ENCODE measurements around the gene HERC2. TPM values are rescaled to one million over a fixed set of nuclear protein-coding genes. Genes with fewer than 3 reads are reported as not detected.
"Not testable (repeated sequence)": the region's sequence is repeated elsewhere in the genome, so short reads cannot be mapped to it uniquely, and the experiment has no call there.

The HERC2 gene
- total RNA-seq, 1 experiment from 2014 or later: 69.7 TPM

- CTCF ChIA-PET: no interaction called here
- DNase-seq (ENCODE audit: low read depth, low spot score): no peak
Measured at GRCh38 chr15:28219116-28219515, 102.9 kb downstream of the HERC2 start.

GRCh38 chr15:28216946-28217546 lies 104.9 kb downstream of the HERC2 start:
- DNase-seq (ENCODE audit: low read depth, low spot score); H3K27me3 ChIP-seq (ENCODE audit: control insufficient read depth, insufficient read depth, low read length); H3K36me3 ChIP-seq (ENCODE audit: control insufficient read depth, insufficient read depth, low read length); intact Hi-C loops (cut with micrococcal nuclease; ENCODE audit: unreplicated experiment); H3K9me3 ChIP-seq (ENCODE audit: control insufficient read depth, insufficient read depth, low read depth, low read length); H3K4me3 ChIP-seq (ENCODE audit: low read depth in 2 of 2, low read length in 2 of 2); POLR2A ChIA-PET; ATAC-seq; CTCF ChIA-PET; H3K4me1 ChIP-seq (ENCODE audit: control insufficient read depth, insufficient read depth, low read length); in situ Hi-C loops (cut with HindIII; ENCODE audit: low pct_unique_long_range_greater_than_20kb, low sequenced_read_pairs); H3K27ac ChIP-seq (ENCODE audit: low read length): not testable (repeated sequence)
- BruUV-seq (replicated peaks): TSS peak; percentile 63

More at GRCh38 chr15:28219116-28219515, 102.9 kb downstream of the HERC2 start:
- Histone ChIP-seq H3K36me3 (ENCODE audit: control insufficient read depth, insufficient read depth, low read length) (no peaks in the 10 kb centered on the region; the same call in 1 of the 2 replicates), H3K27ac (ENCODE audit: low read length) (no peak overlapping the region), H3K4me3 (ENCODE audit: low read depth in 2 of 2, low read length in 2 of 2) (no peak overlapping the region), H3K4me1 (ENCODE audit: control insufficient read depth, insufficient read depth, low read length) (no peaks in the 10 kb centered on the region), H3K27me3 (ENCODE audit: control insufficient read depth, insufficient read depth, low read length) (no peaks in the 10 kb centered on the region), H3K9me3 (ENCODE audit: control insufficient read depth, insufficient read depth, low read depth, low read length) (no peaks in the 10 kb centered on the region)
- in situ Hi-C loops (cut with HindIII; ENCODE audit: low pct_unique_long_range_greater_than_20kb, low sequenced_read_pairs): no loop called here
- no TSS peak for BruUV-seq (replicated peaks)
- intact Hi-C loops (cut with micrococcal nuclease; ENCODE audit: unreplicated experiment): no loop called here
- TF ChIP-seq POLR2AphosphoS5 (IDR thresholded peaks at IDR 0.05; ENCODE audit: low read depth, low read length): no peak
- no peak for TF ChIP-seq SIN3A (IDR thresholded peaks at IDR 0.05; ENCODE audit: borderline replicate concordance, insufficient read depth, low read depth, low read length)
- no peak for TF ChIP-seq CTCF (IDR thresholded peaks at IDR 0.05)
- no peak for TF ChIP-seq TCF7L2 (IDR thresholded peaks at IDR 0.05; ENCODE audit: low read depth, low read length)
- TF ChIP-seq REST (IDR thresholded peaks at IDR 0.05; ENCODE audit: insufficient read depth in 1 of 2, low read depth in 2 of 2, low read length in 1 of 2): no peak
- POLR2A ChIA-PET: no interaction called here
- ATAC-seq: no peak

GRCh38 chr15:28215521-28215920 lies 106.5 kb downstream of the HERC2 start:
- POLR2A ChIA-PET: interaction anchor here (0.7 kb wide), 1 partner anchor 32 kb away, joined by 3 read pairs; no protein-coding TSS in a partner anchor
- intact Hi-C loops (cut with micrococcal nuclease; ENCODE audit: unreplicated experiment); H3K36me3 ChIP-seq (ENCODE audit: control insufficient read depth, insufficient read depth, low read length); H3K4me3 ChIP-seq (ENCODE audit: low read depth in 2 of 2, low read length in 2 of 2); BruUV-seq (replicated peaks); DNase-seq (ENCODE audit: low read depth, low spot score); H3K9me3 ChIP-seq (ENCODE audit: control insufficient read depth, insufficient read depth, low read depth, low read length); H3K4me1 ChIP-seq (ENCODE audit: control insufficient read depth, insufficient read depth, low read length); CTCF ChIA-PET; H3K27ac ChIP-seq (ENCODE audit: low read length); H3K27me3 ChIP-seq (ENCODE audit: control insufficient read depth, insufficient read depth, low read length); ATAC-seq; in situ Hi-C loops (cut with HindIII; ENCODE audit: low pct_unique_long_range_greater_than_20kb, low sequenced_read_pairs): not testable (repeated sequence)

GRCh38 chr15:28214006-28214790 lies 107.8 kb downstream of the HERC2 start:
- DNase-seq (ENCODE audit: low read depth, low spot score); in situ Hi-C loops (cut with HindIII; ENCODE audit: low pct_unique_long_range_greater_than_20kb, low sequenced_read_pairs); intact Hi-C loops (cut with micrococcal nuclease; ENCODE audit: unreplicated experiment); H3K9me3 ChIP-seq (ENCODE audit: control insufficient read depth, insufficient read depth, low read depth, low read length); H3K27me3 ChIP-seq (ENCODE audit: control insufficient read depth, insufficient read depth, low read length); ATAC-seq; H3K36me3 ChIP-seq (ENCODE audit: control insufficient read depth, insufficient read depth, low read length); H3K27ac ChIP-seq (ENCODE audit: low read length); H3K4me3 ChIP-seq (ENCODE audit: low read depth in 2 of 2, low read length in 2 of 2); H3K4me1 ChIP-seq (ENCODE audit: control insufficient read depth, insufficient read depth, low read length); POLR2A ChIA-PET; BruUV-seq (replicated peaks): not testable (repeated sequence)
- CTCF ChIA-PET: interaction anchor here (0.7 kb wide), 1 partner anchor 921 kb away, joined by 11 read pairs; no protein-coding TSS in a partner anchor

GRCh38 chr15:28213393-28213792 lies 108.6 kb downstream of the HERC2 start:
- ATAC-seq; POLR2A ChIA-PET; H3K4me3 ChIP-seq (ENCODE audit: low read depth in 2 of 2, low read length in 2 of 2); CTCF ChIA-PET; H3K9me3 ChIP-seq (ENCODE audit: control insufficient read depth, insufficient read depth, low read depth, low read length); in situ Hi-C loops (cut with HindIII; ENCODE audit: low pct_unique_long_range_greater_than_20kb, low sequenced_read_pairs); intact Hi-C loops (cut with micrococcal nuclease; ENCODE audit: unreplicated experiment); H3K27ac ChIP-seq (ENCODE audit: low read length); H3K4me1 ChIP-seq (ENCODE audit: control insufficient read depth, insufficient read depth, low read length); DNase-seq (ENCODE audit: low read depth, low spot score); H3K36me3 ChIP-seq (ENCODE audit: control insufficient read depth, insufficient read depth, low read length); H3K27me3 ChIP-seq (ENCODE audit: control insufficient read depth, insufficient read depth, low read length): not testable (repeated sequence)
- TSS peak; percentile 44 for BruUV-seq (replicated peaks)
